Subcutaneous abdominal adipose tissue (tissue), 5 donors: ENCODE results near the gene CDS1.

Source experiments
- H3K27ac ChIP-seq: one replicate; pipeline ENCODE4 v1.7.0; 2013; ENCODE audit warnings: low read depth, mild to moderate bottlenecking, inconsistent platforms, low read length, moderate library complexity
- H3K27me3 ChIP-seq, 5 donors: one replicate each; pipeline ENCODE4 v1.7.0; 2013; ENCODE audit warnings: low read length in 5 of 5, inconsistent platforms in 1 of 5; ENCODE audit not compliant: control insufficient read depth in 5 of 5, insufficient read depth in 4 of 5
- H3K36me3 ChIP-seq, 5 donors: one replicate each; pipeline ENCODE4 v1.7.0; 2013; ENCODE audit warnings: low read length in 5 of 5; ENCODE audit not compliant: control insufficient read depth in 5 of 5, insufficient read depth in 5 of 5
- H3K4me1 ChIP-seq, 5 donors: one replicate each; pipeline ENCODE4 v1.7.0; 2013; ENCODE audit warnings: low read length in 5 of 5, mild to moderate bottlenecking in 3 of 5, moderate library complexity in 1 of 5; ENCODE audit not compliant: control insufficient read depth in 5 of 5, insufficient read depth in 5 of 5
- H3K4me3 ChIP-seq, 5 donors: one replicate each; pipeline ENCODE4 v1.7.0; 2013; ENCODE audit warnings: low read length in 5 of 5, low read depth in 1 of 5
- H3K9ac ChIP-seq, 5 donors: one replicate each; pipeline ENCODE4 v1.7.0; 2013; ENCODE audit warnings: low read length in 5 of 5, mild to moderate bottlenecking in 4 of 5, moderate library complexity in 3 of 5
- H3K9me3 ChIP-seq, 5 donors: one replicate each; pipeline ENCODE4 v1.7.0; 2013; ENCODE audit warnings: low read length in 5 of 5; ENCODE audit not compliant: control insufficient read depth in 5 of 5
- donor health status: healthy.
- donor health status: healthy.
- donor health status: healthy.
- donor health status: healthy.
- donor health status: healthy.

Gene CDS1

DNA sequence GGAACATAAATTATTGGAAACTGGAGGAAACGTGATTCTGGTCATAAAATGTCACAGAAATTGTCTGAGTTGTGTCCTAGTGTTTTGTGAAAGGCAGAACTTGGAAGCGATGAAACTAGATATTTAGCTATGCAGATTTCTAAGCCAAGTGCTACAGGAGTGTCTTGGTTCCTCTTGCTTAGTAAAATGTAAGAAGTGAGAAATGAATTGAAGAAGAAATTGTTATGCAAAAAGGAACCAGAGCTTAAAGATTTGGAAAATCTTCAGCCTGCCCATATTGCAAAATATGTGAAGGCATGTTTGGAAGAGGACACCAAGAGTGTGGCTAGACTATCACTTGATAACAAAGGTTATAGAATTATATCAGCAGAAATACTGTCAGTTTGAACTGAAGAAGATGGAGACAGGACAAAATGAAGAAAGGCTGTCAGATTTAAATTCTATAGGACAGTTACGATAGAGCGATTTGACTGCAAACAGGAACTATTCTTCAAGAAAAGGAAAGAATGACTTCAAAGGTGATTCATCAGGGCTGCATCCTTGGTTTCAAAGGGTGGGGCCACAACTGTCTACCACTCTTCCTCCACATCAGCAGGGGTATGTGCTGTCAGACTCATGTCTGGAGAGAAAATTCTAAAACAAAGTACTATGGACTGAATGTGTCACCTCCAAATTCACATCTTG, 9.4 kb upstream of the CDS1 start:
- Histone ChIP-seq H3K36me3 (no peaks in the 10 kb centered on the region), H3K9ac (no peak overlapping the region), H3K4me3 (no peak overlapping the region), H3K9me3 (no peaks in the 10 kb centered on the region), H3K4me1 (peaks cover 0 to 1% (median 0%) of the 10 kb centered on the region in 5 donors), H3K27ac (no peak overlapping the region), H3K27me3 (no peaks in the 10 kb centered on the region)

DNA sequence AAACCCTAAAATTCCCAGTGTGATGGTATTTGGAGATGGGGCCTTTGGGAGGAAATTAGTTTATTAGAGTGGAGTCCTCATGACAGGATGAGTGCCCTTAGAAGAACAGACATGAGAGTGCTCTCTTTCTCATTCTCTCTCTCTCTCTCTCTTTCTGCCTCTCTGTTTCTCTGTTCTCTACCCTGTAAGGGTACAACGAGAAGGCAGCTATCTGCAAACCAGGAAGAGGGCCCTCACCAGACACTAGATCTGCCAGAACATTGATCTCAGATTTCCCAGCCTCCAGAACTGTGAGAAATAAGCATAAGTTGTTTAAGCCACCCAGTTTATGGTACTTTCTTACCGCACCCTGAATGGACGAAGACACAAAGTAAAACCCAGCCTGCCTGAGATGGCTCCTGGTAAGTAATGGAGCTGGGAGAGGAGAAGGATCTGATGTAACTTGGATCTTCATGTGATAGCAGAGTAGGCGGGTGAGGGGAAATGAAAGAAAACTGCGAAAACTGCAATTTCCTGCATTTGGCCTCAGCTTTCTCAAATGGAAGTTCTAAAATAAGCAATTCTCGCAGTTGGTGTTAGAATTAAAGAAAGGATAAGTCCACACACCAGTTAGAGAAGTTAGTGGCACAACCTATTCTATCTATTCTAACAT, 8.7 kb upstream of the CDS1 start:
- Histone ChIP-seq H3K27ac (no peak overlapping the region), H3K9ac (no peak overlapping the region), H3K27me3 (no peaks in the 10 kb centered on the region)

DNA sequence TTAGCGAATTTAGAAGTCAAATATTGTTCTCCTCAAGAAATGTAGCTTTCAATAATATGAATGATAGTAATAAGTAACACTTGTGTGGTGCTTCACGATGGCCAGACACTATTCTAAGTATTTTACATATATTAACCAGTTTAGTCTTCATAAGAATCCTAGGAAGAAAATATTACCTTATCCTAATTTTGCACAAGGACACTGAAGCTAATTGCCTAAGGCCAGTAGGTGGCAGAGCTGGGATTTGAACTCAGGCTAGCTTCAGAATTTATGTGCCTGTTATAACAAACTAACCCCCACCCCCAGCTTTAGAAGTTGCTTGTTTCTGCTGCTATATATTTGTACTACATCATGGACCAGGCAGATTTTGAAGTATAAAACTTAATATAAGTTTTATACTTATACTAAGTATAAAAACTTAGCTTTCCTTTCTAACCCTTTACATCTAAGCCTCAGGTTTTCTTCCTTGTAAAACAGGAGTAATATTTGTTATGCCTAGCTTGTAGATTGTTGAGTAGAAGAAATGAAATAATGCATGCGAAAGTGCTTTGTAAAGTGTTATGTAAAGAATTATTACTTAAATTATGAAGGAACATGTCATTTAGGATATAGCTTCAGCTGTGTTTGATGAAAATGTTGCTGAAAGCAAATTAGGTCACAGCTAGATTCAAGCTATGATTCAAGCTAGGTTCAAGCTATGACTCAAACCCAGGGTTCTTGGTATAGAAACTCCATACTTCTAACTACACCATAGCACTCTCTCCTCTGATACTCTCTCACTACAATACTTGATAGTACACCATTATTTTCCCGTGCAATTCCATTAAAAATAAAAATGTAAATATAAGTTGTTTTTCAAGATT, 4.2 kb upstream of the CDS1 start:
- Histone ChIP-seq H3K27me3 (peaks cover 0 to 8% (median 5%) of the 10 kb centered on the region in 5 donors), H3K9ac (no peak overlapping the region), H3K27ac (no peak overlapping the region), H3K4me3 (no peak overlapping the region), H3K9me3 (no peaks in the 10 kb centered on the region), H3K36me3 (no peaks in the 10 kb centered on the region), H3K4me1 (peaks cover 0 to 17% (median 14%) of the 10 kb centered on the region in 5 donors)

More for the DNA sequence above, 8.7 kb upstream of the CDS1 start:
- Histone ChIP-seq H3K9me3 (no peaks in the 10 kb centered on the region), H3K4me3 (no peak overlapping the region), H3K4me1 (no peaks in the 10 kb centered on the region), H3K36me3 (no peaks in the 10 kb centered on the region)

DNA sequence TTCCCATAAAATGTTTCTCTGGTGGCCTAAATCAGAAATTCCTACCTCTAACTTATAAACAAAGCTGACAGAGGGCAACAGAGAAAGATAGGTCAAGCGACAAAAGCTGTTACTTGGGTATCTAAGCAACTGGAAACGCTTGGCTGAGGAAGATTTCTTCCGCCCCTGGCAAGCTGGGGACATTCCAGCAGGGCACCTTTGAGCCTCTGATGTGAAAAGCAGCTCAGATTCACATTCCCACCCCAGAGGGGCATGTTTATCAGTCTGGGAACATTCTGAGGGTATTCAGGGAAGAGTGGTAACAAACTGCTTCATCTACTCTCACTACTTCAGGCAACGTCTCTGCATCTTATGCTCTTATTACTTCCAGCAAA, 3.5 kb upstream of the CDS1 start:
- Histone ChIP-seq H3K27ac (no peak overlapping the region), H3K9me3 (no peaks in the 10 kb centered on the region), H3K4me3 (no peak overlapping the region), H3K9ac (no peak overlapping the region), H3K27me3 (peaks cover 0 to 11% (median 8%) of the 10 kb centered on the region in 5 donors), H3K36me3 (no peaks in the 10 kb centered on the region), H3K4me1 (peaks cover 0 to 20% (median 17%) of the 10 kb centered on the region in 5 donors)

DNA sequence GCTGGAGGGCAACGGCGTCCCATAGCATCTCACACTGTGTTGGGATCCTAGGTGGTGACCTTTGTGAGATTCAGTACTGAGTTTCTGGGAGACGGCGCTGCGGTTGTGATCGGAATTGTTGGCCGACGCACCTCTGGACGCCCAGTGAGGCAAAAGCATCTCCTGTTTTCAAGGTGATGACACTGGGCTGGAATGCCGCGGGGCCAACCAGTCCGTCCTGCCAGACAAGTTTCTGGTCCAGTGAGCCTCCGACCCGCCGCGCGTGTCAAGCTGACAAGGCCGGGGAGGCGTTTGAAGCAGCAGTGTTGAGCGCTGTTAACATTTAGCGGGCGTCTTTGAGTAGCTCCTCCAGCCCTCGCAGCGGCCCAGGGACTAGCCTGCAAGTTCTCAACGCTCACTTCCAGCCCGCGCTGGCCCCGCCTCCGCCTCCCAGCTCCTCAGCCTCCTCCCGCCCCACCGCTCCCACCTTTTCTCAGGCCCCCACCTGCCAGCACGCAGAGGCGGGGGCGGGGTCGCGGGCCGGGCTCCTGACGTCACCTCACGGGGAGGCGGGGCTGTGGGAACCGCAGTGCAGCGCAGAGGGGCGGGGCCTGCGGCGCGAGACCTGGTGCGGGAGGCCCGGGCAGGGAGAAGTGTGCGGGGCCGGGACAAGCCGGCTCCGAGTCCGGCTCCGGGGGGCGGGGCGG, 482 bp upstream of the CDS1 start:
- Histone ChIP-seq H3K9ac (peak overlapping the region in 3 of 5 donors; percentile 10 to 68 (median 43)), H3K27ac (no peak overlapping the region)

DNA sequence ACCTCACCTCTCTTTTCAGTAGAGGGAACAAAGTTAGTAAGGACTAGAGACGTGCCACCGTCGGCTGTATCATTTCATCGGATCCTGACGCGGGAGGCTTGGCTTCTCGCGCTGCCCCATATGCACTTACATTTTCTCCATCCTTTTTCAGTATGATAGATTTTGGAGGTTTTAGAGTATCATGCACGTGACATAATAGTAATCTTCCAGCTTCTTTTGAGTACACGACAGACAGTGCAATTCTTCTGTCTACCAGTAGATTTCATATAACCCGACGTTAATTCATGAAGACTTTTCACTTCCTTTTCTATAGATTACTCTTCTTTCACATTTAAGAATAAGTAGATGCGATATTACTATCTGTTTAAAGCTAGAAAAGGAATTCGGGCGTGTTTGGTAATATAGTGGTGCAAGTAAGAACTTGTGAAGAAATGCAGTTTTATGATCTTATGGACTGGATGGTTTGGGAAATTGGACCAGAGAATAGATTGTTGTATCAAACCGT, 1.0 kb downstream of the CDS1 start:
- Histone ChIP-seq H3K36me3 (no peaks in the 10 kb centered on the region), H3K4me3 (peak overlapping the region; percentile 58 to 75 (median 67)), H3K27me3 (peaks cover 0 to 11% (median 8%) of the 10 kb centered on the region in 5 donors), H3K9me3 (no peaks in the 10 kb centered on the region), H3K4me1 (peaks cover 0 to 20% (median 17%) of the 10 kb centered on the region in 5 donors), H3K27ac (no peak overlapping the region), H3K9ac (peak overlapping the region in 1 of 5 donors; percentile 46)

More for the DNA sequence above, 482 bp upstream of the CDS1 start:
- H3K9me3 ChIP-seq, result no peaks in the 10 kb centered on the region
- peaks cover 0 to 11% (median 8%) of the 10 kb centered on the region in 5 donors for H3K27me3 ChIP-seq
- H3K36me3 ChIP-seq, result no peaks in the 10 kb centered on the region
- H3K4me1 ChIP-seq, result peaks cover 0 to 20% (median 17%) of the 10 kb centered on the region in 5 donors
- peak overlapping the region; percentile 62 to 75 (median 67) for H3K4me3 ChIP-seq

DNA sequence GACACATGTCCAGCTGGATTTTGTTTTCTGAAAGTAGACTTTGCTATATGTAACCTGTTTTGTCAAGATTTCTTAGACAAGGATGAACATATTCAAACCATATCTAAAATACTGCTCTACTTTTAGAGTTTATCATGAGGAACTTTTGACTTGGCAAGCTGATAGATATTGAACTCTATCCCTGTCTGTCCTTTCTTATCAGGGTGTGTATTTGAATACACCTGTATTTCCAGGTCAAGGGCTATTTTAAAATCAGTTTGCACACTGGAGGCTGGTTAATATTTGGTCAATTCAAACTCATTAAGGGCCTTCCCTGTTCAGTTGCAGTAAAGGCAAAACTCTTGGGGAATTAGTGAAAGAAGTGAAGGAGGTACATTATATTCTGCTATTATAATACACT, 2.3 kb downstream of the CDS1 start:
- Histone ChIP-seq H3K27ac (no peak overlapping the region), H3K4me3 (no peak overlapping the region), H3K9me3 (no peaks in the 10 kb centered on the region), H3K4me1 (peaks cover 0 to 20% (median 17%) of the 10 kb centered on the region in 5 donors), H3K36me3 (no peaks in the 10 kb centered on the region), H3K27me3 (peaks cover 0 to 11% (median 8%) of the 10 kb centered on the region in 5 donors), H3K9ac (no peak overlapping the region)

DNA sequence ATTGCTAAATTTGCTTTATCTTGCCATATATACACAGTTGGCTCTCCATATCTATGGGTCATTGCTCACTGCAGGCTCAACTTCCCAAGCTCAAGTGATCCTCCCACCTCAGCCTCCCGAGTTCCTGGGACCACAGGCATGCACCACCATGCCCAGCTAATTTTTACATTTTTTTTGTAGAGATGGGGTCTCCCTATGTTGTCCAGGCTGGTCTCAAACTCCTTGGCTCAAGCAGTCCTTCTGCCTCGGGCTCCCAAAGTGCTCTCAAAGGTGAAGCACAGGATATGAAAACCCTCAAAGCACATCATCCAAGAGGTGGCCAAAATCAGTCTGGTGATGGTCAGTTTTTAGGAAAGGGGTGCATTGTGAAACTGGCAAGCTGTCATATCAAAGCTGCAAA, 11.8 kb downstream of the CDS1 start:
- H3K9me3 ChIP-seq, result no peaks in the 10 kb centered on the region
- H3K9ac ChIP-seq, result no peak overlapping the region
- H3K36me3 ChIP-seq, result no peaks in the 10 kb centered on the region
- H3K27me3 ChIP-seq, result no peaks in the 10 kb centered on the region
- H3K4me3 ChIP-seq, result no peak overlapping the region
- no peak overlapping the region for H3K27ac ChIP-seq
- no peaks in the 10 kb centered on the region for H3K4me1 ChIP-seq

DNA sequence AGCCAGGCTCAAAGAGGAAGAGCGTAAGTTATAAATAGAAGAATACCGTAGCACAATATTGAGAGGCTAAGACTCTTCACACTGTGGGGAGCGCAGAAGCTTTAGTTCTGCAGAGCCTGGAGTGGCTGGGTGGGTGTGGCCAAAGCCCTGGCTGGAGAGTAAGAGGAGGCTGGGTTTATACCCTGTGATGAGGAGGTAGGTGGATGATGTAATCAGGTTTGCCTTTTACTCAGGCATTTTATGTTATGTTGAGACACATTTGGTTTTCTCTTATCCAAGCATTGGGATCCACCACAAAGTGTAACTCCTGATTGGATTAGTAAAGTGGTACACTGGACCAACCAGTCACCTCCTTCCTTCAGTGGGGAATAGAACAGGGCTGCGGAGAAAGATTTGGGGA, 13.9 kb downstream of the CDS1 start:
- Histone ChIP-seq H3K27me3 (no peaks in the 10 kb centered on the region), H3K9me3 (no peaks in the 10 kb centered on the region), H3K27ac (no peak overlapping the region), H3K36me3 (no peaks in the 10 kb centered on the region), H3K4me1 (no peaks in the 10 kb centered on the region), H3K9ac (no peak overlapping the region), H3K4me3 (no peak overlapping the region)
